Measurements from ENCODE around the gene DGKD.

Gene DGKD

GRCh38 chr2:233413046-233413445 is 58.8 kb downstream of the DGKD start:
- no peak for DNase-seq

GRCh38 chr2:233413559-233414272 is 59.4 kb downstream of the DGKD start:
- DNase-seq, result peak; percentile 76 to 86 (median 78)

- no peak for DNase-seq
These were observed 60.0 kb downstream of the DGKD start for GRCh38 chr2:233414273-233414654.

- DNase-seq, result no peak
These were observed 60.7 kb downstream of the DGKD start for GRCh38 chr2:233414777-233415570.

GRCh38 chr2:233416199-233416598 is 61.9 kb downstream of the DGKD start:
- DNase-seq, result no peak

- no peak for DNase-seq
These were observed 62.4 kb downstream of the DGKD start for GRCh38 chr2:233416706-233417105.

- no peak for DNase-seq
These were observed 63.0 kb downstream of the DGKD start for GRCh38 chr2:233417282-233417681.

GRCh38 chr2:233418052-233418760 is 63.9 kb downstream of the DGKD start:
- no peak for DNase-seq

GRCh38 chr2:233418761-233419546 is 64.7 kb downstream of the DGKD start:
- DNase-seq, result peak; percentile 19 to 27 (median 23)

- no peak for DNase-seq
These were observed 65.5 kb downstream of the DGKD start for GRCh38 chr2:233419602-233420391.

GRCh38 chr2:233421091-233421816 is 67.0 kb downstream of the DGKD start:
- DNase-seq, result no peak

GRCh38 chr2:233422050-233422639 is 67.9 kb downstream of the DGKD start:
- DNase-seq, result no peak

- DNase-seq, result no peak
These were observed 68.6 kb downstream of the DGKD start for GRCh38 chr2:233422649-233423551.

- no peak for DNase-seq
These were observed 69.2 kb downstream of the DGKD start for GRCh38 chr2:233423552-233423860.

- no peak for DNase-seq
These were observed 70.1 kb downstream of the DGKD start for GRCh38 chr2:233424154-233424951.

- peak; percentile 49 to 74 (median 57) for DNase-seq
These were observed 72.5 kb downstream of the DGKD start for GRCh38 chr2:233426619-233427342.

GRCh38 chr2:233428008-233428407 is 73.7 kb downstream of the DGKD start:
- DNase-seq, result no peak

- DNase-seq, result no peak
These were observed 74.1 kb downstream of the DGKD start for GRCh38 chr2:233428438-233428837.
